Retinal pigment epithelial cell (primary cell): Measurements from ENCODE around the gene HNF1B.
"Not testable (repeated sequence)": the region's sequence is repeated elsewhere in the genome, so short reads cannot be mapped to it uniquely, and the experiment has no call there.

ENCODE experiments used
- DNase-seq: peaks from one replicate; pipeline ENCODE4 v3.0.0-alpha.2; 2010; ENCODE audit warnings: low read depth
- H3K4me3 ChIP-seq: 2 replicates; pipeline ENCODE4 v1.5.1; 2011; ENCODE audit warnings: mild to moderate bottlenecking, low read length, control low read depth, moderate library complexity
- TF ChIP-seq, protein P1 (sequence below): conservative IDR thresholded peaks from 2 replicates; pipeline ENCODE4 v1.5.1; 2011; ENCODE audit warnings: low read depth, low read length, control low read depth, inconsistent platforms

HNF1B gene

DNA sequence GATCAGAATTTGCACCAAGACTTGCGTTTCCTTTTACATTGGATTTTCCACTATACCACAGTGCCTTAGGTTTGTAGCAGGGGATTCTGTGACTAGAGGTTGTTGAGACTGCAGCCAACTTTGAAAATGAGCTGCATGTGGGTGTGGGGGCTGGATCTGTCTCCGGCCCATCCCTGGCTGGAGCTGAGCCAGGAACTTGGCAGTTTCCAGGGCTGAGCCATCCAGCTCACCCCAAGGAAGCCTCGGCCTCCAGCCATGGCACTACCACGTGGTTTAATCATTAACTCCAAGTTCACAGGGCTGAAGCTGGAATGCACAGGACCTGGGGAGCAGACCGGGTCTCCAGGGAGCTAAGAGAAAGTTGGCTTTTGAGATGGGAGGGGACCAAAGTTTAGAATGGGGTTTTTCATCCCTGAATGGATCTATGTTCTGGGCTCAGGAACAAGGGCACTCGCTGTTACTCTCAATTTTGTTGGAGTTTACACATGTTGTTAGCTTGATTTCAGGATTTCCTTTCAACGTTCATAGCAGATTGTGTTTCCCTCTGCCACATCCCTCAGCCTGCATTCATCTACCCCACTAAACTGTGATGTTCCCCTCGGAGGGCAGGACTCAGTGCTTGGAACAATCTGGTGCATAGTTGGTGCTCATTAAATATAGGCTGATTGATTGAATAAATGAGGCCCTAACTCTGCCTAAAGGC lies 42.3 kb upstream of the HNF1B start:
- peak; percentile 39 for DNase-seq
- H3K4me3 ChIP-seq = no peak overlapping the region
- TF ChIP-seq, protein P1, sequence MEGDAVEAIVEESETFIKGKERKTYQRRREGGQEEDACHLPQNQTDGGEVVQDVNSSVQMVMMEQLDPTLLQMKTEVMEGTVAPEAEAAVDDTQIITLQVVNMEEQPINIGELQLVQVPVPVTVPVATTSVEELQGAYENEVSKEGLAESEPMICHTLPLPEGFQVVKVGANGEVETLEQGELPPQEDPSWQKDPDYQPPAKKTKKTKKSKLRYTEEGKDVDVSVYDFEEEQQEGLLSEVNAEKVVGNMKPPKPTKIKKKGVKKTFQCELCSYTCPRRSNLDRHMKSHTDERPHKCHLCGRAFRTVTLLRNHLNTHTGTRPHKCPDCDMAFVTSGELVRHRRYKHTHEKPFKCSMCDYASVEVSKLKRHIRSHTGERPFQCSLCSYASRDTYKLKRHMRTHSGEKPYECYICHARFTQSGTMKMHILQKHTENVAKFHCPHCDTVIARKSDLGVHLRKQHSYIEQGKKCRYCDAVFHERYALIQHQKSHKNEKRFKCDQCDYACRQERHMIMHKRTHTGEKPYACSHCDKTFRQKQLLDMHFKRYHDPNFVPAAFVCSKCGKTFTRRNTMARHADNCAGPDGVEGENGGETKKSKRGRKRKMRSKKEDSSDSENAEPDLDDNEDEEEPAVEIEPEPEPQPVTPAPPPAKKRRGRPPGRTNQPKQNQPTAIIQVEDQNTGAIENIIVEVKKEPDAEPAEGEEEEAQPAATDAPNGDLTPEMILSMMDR = no peak

DNA sequence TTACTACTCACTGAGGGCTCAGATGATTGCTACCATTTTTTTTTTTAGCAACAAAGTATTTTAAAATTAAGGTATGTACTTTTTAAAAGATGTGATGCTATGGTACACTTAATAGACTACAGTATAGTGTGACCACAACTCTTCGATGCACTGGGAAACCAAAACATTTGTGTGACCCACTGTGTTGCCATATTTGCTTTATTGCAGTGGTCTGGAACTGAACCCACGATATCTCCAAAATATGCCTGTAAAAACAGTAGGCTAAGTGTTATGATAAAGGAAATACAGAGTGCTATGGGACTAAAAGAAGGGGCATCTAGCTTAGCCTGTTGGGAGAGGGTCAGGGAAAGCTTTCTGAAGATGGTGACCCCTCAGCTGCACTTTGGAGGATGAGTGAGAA lies 41.6 kb upstream of the HNF1B start:
- no peak overlapping the region for H3K4me3 ChIP-seq
- TF ChIP-seq, protein P1 = no peak
- DNase-seq = no peak

DNA sequence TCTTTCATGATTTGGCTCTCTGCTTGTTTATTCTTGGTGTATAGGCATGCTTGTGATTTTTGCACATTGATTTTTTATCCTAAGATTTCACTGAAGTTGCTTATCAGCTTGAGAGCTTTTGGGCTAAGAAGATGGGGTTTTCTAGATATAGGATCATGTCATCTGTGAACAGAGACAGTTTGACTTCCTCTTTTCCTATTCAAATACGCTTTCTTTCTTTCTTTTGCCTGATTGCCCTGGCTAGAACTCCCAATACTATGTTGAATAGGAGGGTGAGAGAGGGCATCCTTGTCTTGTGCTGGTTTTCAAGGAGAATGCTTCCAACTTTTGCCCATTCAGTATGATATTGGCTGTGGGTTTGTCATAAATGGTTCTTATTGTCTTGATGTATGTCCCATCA lies 37.6 kb upstream of the HNF1B start:
- H3K4me3 ChIP-seq, DNase-seq: not testable (repeated sequence)

DNA sequence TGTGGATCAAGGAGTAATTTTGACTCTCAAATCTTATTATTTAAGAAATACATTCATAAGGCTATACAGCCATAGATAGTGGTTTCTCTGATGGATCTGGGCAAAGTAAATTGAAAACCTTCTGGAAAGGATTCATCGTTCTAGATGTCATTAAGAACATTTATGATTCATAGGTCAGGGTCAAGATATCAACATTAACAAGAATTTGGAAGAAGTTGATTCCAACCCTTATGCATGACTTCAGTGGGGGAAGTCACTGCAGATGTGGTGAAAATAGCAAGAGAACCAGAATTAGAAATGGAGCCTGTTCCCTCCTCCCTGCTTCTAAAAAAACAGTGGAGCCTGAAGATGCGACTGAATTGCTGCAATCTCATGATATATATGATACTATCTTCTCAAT lies 36.6 kb upstream of the HNF1B start:
- H3K4me3 ChIP-seq = no peak overlapping the region
- TF ChIP-seq, protein P1 = no peak

DNA sequence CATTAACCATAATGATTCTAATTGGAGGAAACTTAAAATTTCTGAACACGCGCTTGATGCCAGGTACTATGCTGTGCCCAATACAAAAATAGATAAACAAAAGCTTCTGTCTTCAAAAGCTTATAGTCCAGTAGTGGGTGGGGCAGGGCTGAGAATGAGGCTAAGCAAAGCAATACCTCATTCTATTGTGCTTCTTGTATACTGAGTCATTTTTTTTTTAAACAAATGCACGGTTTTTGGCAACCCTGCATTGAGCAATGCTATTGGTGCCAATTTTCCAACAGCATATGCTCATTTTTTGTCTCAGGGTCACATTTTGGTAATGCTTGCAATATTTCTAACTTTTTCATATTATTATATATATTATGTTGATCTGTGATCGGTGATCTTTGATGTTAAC lies 34.7 kb upstream of the HNF1B start:
- H3K4me3 ChIP-seq = no peak overlapping the region
- TF ChIP-seq, protein P1 = no peak
- no peak for DNase-seq

More for the DNA sequence above, 36.6 kb upstream of the HNF1B start:
- no peak for DNase-seq

DNA sequence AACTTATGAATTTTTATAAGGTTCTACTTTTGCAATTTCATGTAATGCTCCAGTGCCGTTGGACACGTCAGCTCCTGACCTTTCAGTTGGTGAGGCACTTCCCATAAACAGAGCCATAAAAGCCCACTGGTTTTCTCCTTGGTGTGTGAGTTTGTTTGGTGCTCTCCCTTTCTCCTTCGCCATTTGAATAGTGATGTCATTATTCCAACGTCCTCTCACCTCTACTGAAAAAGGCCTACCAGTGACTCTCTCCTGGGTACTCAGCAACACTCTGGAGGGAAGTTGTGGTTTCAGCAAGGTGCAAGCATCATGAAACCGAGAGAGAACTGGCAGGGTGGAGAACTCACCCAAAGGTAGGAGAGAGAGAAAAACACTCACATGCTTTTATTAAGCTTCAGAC lies 29.6 kb upstream of the HNF1B start:
- TF ChIP-seq, protein P1 = no peak
- DNase-seq = no peak
- no peak overlapping the region for H3K4me3 ChIP-seq

DNA sequence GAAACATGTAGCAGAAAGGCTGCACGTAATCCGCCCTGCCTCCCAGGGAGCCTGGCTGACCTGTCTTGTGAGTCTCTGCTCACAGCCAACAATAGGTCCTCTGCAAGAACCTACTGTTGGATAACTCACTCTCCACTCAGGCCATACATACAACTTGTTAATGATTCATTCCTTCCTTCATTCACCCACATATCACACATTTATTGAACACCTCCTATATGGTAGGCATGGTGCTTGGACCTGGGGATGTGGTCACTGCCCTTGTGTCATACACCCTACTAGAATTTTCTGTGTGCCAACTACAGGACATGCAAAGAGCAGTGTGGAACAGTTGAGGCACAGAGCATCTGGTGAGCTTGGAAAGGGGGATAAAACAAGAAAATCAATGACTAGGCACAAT lies 28.1 kb upstream of the HNF1B start:
- DNase-seq = no peak
- TF ChIP-seq, protein P1 = no peak
- no peak overlapping the region for H3K4me3 ChIP-seq
